Esophagus squamous epithelium (tissue), 4 donors: Measurements from ENCODE around the gene IFIT3.

Source experiments
- POLR2A ChIP-seq, 4 donors: fragments of 450-650 bp; IDR thresholded peaks; one replicate each; pipeline ENCODE4 v1.6.1; 2017; ENCODE audit warnings: antibody characterized with exemption in 4 of 4, mild to moderate bottlenecking in 4 of 4, moderate library complexity in 3 of 4
- TF ChIP-seq, protein P1 (sequence below), 6 experiments: fragments of 450-650 bp in 4 of 6; fragments of 200-600 bp in 2 of 6; sonication (generic) in 2 of 6; IDR thresholded peaks; one replicate each; pipeline ENCODE4 v1.5.1; 2016 to 2019; ENCODE audit warnings: antibody characterized with exemption in 6 of 6, mild to moderate bottlenecking in 4 of 6, moderate library complexity in 4 of 6

DNA sequence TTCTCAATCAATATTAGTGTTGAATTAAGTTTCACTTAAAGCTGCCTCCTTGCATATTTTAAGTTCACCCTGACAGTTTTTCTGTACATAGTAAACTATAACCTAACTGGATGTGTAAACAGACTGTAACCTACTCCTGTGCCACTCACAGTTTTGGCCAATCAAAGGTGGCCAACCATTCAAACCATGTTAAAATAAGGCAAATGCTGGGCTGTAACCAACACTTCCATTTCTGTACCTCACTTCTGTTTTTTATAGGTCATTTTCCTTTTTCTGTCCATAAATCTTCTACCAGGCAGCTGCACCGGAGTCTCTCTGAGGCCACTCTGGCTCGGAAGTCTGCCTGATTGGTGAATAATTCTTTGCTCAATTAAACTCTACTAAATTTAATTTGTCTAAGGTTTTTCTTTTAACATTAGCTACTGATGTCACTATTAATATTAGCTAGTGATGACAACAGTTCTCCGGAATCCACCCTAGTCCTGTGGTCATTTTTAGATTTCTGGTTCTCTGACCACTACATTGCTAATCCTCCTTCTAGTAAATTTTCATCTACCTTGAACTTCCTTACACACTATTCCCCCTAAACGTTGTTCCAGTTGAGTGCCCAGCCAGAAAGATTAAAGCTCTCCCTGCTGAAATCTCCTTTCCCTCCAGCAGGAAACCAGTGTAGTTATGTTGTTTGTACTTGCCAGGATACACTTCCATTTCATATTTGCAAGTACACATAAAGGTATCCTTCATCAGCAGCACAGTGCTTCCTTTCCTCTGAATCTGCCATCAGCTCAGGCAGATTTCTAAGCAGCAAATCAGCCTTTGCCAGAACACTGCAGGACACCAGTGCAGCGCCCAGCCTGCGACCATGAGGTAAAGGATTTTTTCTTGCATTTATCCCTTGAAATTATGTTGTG, 44.5 kb upstream of the IFIT3 start:
- TF ChIP-seq, protein P1, sequence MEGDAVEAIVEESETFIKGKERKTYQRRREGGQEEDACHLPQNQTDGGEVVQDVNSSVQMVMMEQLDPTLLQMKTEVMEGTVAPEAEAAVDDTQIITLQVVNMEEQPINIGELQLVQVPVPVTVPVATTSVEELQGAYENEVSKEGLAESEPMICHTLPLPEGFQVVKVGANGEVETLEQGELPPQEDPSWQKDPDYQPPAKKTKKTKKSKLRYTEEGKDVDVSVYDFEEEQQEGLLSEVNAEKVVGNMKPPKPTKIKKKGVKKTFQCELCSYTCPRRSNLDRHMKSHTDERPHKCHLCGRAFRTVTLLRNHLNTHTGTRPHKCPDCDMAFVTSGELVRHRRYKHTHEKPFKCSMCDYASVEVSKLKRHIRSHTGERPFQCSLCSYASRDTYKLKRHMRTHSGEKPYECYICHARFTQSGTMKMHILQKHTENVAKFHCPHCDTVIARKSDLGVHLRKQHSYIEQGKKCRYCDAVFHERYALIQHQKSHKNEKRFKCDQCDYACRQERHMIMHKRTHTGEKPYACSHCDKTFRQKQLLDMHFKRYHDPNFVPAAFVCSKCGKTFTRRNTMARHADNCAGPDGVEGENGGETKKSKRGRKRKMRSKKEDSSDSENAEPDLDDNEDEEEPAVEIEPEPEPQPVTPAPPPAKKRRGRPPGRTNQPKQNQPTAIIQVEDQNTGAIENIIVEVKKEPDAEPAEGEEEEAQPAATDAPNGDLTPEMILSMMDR (IDR thresholded peaks at IDR 0.05) = peak in 2 of 6 experiments; percentile 6 to 20
- TF ChIP-seq POLR2A (IDR thresholded peaks at IDR 0.05) = no peak
